ENCODE measurements around the gene AHSA1. TPM values are rescaled to one million over a fixed set of nuclear protein-coding genes. Genes with fewer than 3 reads are reported as not detected.

The AHSA1 gene
- total and polyA plus RNA-seq, 2 of the 8 experiments (the other 6 are each of a cell fraction or from before 2014, with no cell fraction given) = 155 to 221 TPM

GRCh38 chr14:77490347-77490986, 32.6 kb downstream of the AHSA1 start:
- ChIA-PET POLR2A (ENCODE audit: partially characterized antibody) (no interaction called here), CTCF (ENCODE audit: partially characterized antibody) (interaction anchor here (0.9 to 2.7 kb wide), 4 partner anchors 15 to 31 kb away, joined by 3 to 18 read pairs (median 4); partner anchors contain the start of gene AHSA1)
- DNase-seq (ENCODE audit: low read depth in 1 of 2, low spot score in 2 of 2) = no peak
- no peak overlapping the region for H3K56ac ChIP-seq (replicated peaks; ENCODE audit: insufficient read length, low read depth, low read length)
- H3K23ac ChIP-seq (ENCODE audit: insufficient read length) = no peak overlapping the region
- H4K91ac ChIP-seq (replicated peaks; ENCODE audit: insufficient read length, low read length) = no peak overlapping the region
- no peaks in the 10 kb centered on the region for H4K20me1 ChIP-seq (replicated peaks in 1 of 2; ENCODE audit: control insufficient read depth in 1 of 2, insufficient read depth in 2 of 2, low read length in 2 of 2)
- no peak overlapping the region for H2BK15ac ChIP-seq (ENCODE audit: low read length)
- no peak overlapping the region for H4K5ac ChIP-seq (ENCODE audit: insufficient read length, low read depth, low read length)
- H3K27ac ChIP-seq (ENCODE audit: low read depth, low read length) = no peak overlapping the region
- no peak overlapping the region for H2BK120ac ChIP-seq (replicated peaks; ENCODE audit: low read depth, low read length)
- H3K27me3 ChIP-seq (replicated peaks in 1 of 4; ENCODE audit: control insufficient read depth in 3 of 4, extremely low read depth in 1 of 4, insufficient read depth in 3 of 4, low read length in 3 of 4) = no peaks in the 10 kb centered on the region
- no peak overlapping the region for H2BK5ac ChIP-seq (ENCODE audit: low read depth, low read length)
- H3K36me3 ChIP-seq (ENCODE audit: control insufficient read depth in 2 of 4, insufficient read depth in 4 of 4, low read length in 3 of 4) = no peaks in the 10 kb centered on the region
- no peaks in the 10 kb centered on the region for H3K79me2 ChIP-seq (ENCODE audit: control insufficient read depth in 1 of 2, insufficient read depth in 2 of 2, low read length in 2 of 2)
- no peak overlapping the region for H4K8ac ChIP-seq (ENCODE audit: extremely low read depth, insufficient read depth, low read length)
- TF ChIP-seq HDAC6 (IDR thresholded peaks at IDR 0.05; ENCODE audit: low read depth, low read length) (no peak), POLR2AphosphoS5 (IDR thresholded peaks at IDR 0.05; ENCODE audit: low read depth, low read length) (no peak), TAF1 (IDR thresholded peaks at IDR 0.05; ENCODE audit: low read depth, low read length) (no peak), BCL11A (IDR thresholded peaks at IDR 0.05; ENCODE audit: low read depth in 2 of 2, low read length in 2 of 2) (no peak), BRCA1 (IDR thresholded peaks at IDR 0.05; ENCODE audit: low read depth, low read length) (no peak), CBX5 (IDR thresholded peaks at IDR 0.05; ENCODE audit: low read depth, low read length) (no peak), ZNF274 (IDR thresholded peaks at IDR 0.05; ENCODE audit: borderline replicate concordance, extremely low read depth, low read length) (no peak)
- TF ChIP-seq, protein P1, sequence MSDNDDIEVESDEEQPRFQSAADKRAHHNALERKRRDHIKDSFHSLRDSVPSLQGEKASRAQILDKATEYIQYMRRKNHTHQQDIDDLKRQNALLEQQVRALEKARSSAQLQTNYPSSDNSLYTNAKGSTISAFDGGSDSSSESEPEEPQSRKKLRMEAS (IDR thresholded peaks at IDR 0.05) = no peak
- H3K4me2 ChIP-seq (ENCODE audit: insufficient read depth in 1 of 2, low read depth in 2 of 2, low read length in 2 of 2) = no peak overlapping the region
- H2BK20ac ChIP-seq (ENCODE audit: low read length) = no peak overlapping the region
- 92% methylated on average over 8 of the region's 8 CpGs; no CpG with 5 or more reads in 1 of the 2 experiments for WGBS, 2 experiments (ENCODE audit: extremely low coverage in 1 of 2, insufficient coverage in 1 of 2, insufficient read length in 1 of 2, insufficient replicate concordance in 2 of 2, low coverage in 1 of 2, low lambda C conversion rate in 2 of 2, missing lambda C conversion rate in 1 of 2)
- no peaks in the 10 kb centered on the region for H3K9me3 ChIP-seq (ENCODE audit: insufficient read depth in 2 of 2, low read depth in 1 of 2, low read length in 1 of 2)
- H3K4me1 ChIP-seq (replicated peaks in 1 of 4; ENCODE audit: control insufficient read depth in 3 of 4, insufficient read depth in 4 of 4, low read length in 3 of 4) = no peaks in the 10 kb centered on the region
- no peak overlapping the region for H2BK12ac ChIP-seq (ENCODE audit: low read depth, low read length)
- no peak overlapping the region for H3K4me3 ChIP-seq (ENCODE audit: extremely low read depth in 1 of 4, insufficient read depth in 2 of 4, low read depth in 3 of 4, low read length in 4 of 4)
- no peak overlapping the region for H3K9ac ChIP-seq (replicated peaks in 1 of 4; ENCODE audit: extremely low read depth in 1 of 4, low read depth in 3 of 4, low read length in 3 of 4)
- no peak overlapping the region for H3K4ac ChIP-seq (replicated peaks; ENCODE audit: insufficient read length, low read depth, low read length)
- H2AFZ ChIP-seq (ENCODE audit: low read length) = no peak overlapping the region
- FAIRE-seq = no peak
- H3K79me1 ChIP-seq (ENCODE audit: low read depth, low read length) = no peaks in the 10 kb centered on the region
- no peaks in the 10 kb centered on the region for H3K23me2 ChIP-seq (ENCODE audit: low read depth, low read length)
- no peak overlapping the region for H3K14ac ChIP-seq (ENCODE audit: insufficient read length)
- no peak overlapping the region for H2AK5ac ChIP-seq (ENCODE audit: low read depth, low read length)
- no peak overlapping the region for H3K18ac ChIP-seq (ENCODE audit: extremely low read depth, low read length)

Measured in H1 (cell line).